ENCODE data around the gene PLK3. TPM values are rescaled to one million over a fixed set of nuclear protein-coding genes. Genes with fewer than 3 reads are reported as not detected.

The PLK3 gene
- total and polyA plus RNA-seq, 2 of the 4 experiments (the other 2 are of a cell fraction) = 15.8 to 51.6 TPM

DNA sequence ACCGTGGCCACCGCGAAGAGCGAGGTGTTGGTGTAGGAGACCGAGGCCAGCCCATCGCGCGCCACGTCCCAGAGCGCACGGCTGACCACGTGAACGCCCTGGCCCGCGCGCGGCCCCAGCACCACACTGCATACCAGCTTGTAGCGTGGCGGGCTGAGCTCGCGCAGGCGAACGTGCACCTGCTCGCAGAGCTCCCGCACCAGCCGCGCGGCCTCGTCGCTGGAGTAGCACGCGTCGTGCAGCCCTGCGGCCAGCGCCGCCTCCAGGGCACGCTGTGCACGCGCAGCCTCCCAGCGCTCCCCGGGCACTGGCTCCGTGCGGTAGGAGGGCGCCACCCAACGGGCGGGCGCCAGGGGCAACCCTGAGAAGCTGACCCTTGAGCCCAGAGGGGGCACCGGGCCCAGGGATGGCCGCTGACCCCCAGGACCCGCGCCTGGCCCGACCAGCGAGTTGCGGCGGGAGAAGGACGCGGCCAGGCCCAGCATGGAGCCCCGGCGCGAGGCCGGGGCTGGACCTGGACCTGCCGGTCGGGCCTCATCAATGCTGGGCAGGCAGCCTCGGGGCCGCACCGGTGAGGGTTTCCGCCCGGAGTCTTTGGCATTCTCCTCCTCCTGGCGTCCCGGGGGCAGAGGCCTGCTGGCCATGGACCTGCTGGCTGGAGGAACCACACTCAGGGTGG, 6.0 kb downstream of the PLK3 start:
- Histone ChIP-seq H3K4me3 (ENCODE audit: insufficient read depth, low read depth, low read length) (no peak overlapping the region), H3K79me1 (ENCODE audit: low read depth in 1 of 2, low read length in 2 of 2) (peaks cover 31 to 72% of the 10 kb centered on the region in 2 experiments), H3K9me1 (ENCODE audit: insufficient read depth, low read length) (peaks cover 33% of the 10 kb centered on the region), H3K36me3 (ENCODE audit: control insufficient read depth, insufficient read depth, low read length) (peaks cover 39% of the 10 kb centered on the region), H3K27me3 (ENCODE audit: control insufficient read depth, insufficient read depth, low read length) (no peaks in the 10 kb centered on the region), H3K56ac (ENCODE audit: extremely low read depth, insufficient read depth, low read length) (no peak overlapping the region), H3K23ac (ENCODE audit: low read depth, low read length) (peak overlapping the region; percentile 89; the same call in 1 of the 2 replicates), H2BK5ac (ENCODE audit: low read depth, low read length, poor library complexity, severe bottlenecking) (peak overlapping the region; percentile 99), H3K4me2 (ENCODE audit: low read depth, low read length) (no peak overlapping the region), H3K4me1 (ENCODE audit: control insufficient read depth, insufficient read depth, low read length) (peaks cover 50% of the 10 kb centered on the region), H4K5ac (ENCODE audit: low read depth, low read length) (peak overlapping the region; percentile 33), H2AK5ac (ENCODE audit: low read depth, low read length) (peak overlapping the region; percentile 97), H2BK15ac (ENCODE audit: low read depth, low read length) (peak overlapping the region; percentile 85), H4K20me1 (ENCODE audit: insufficient read depth, low read length) (peaks cover 25% of the 10 kb centered on the region), H3K18ac (ENCODE audit: low read depth, low read length) (peak overlapping the region; percentile 62; the same call in 1 of the 2 replicates), H3K14ac (replicated peaks; ENCODE audit: low read depth, low read length) (peak overlapping the region; percentile 92), H4K91ac (ENCODE audit: insufficient read depth, low read depth, low read length) (peak overlapping the region; percentile 97), H3K4ac (ENCODE audit: low read depth, low read length) (peak overlapping the region; percentile 88), H3K9me3 (ENCODE audit: control insufficient read depth, insufficient read depth, low read length) (no peaks in the 10 kb centered on the region), H2AK9ac (replicated peaks; ENCODE audit: low read depth, low read length, poor library complexity) (peak overlapping the region; percentile 94), H4K8ac (ENCODE audit: low read depth in 2 of 2, low read length in 2 of 2) (peak overlapping the region; percentile 92 to 94; a peak in 3 of 4 replicates), H3K9ac (ENCODE audit: low read depth, low read length) (0 out of 2 replicates have a peak overlapping the region, but pooled peaks have one; percentile 30), H2AFZ (replicated peaks; ENCODE audit: low read length, poor library complexity) (no peak overlapping the region), H3K27ac (ENCODE audit: insufficient read depth, low read length) (peak overlapping the region; percentile 86), H2BK20ac (ENCODE audit: low read depth, low read length) (peak overlapping the region; percentile 84), H2BK120ac (ENCODE audit: low read depth, low read length) (peak overlapping the region; percentile 89)
- in situ Hi-C loops (cut with MboI; ENCODE audit: low sequenced_read_pairs) = no loop called here
- DNase-seq = no peak
- ATAC-seq (ENCODE audit: low read depth) = no peak
- CTCF ChIA-PET = no interaction called here
- BruUV-seq (replicated peaks) = no TSS peak
- WGBS, 2 experiments (ENCODE audit: extremely low coverage in 2 of 2, insufficient read length in 1 of 2) = 92% methylated on average over 43 of the region's 70 CpGs; no CpG with 5 or more reads in 1 of the 2 experiments
- POLR2A ChIA-PET (ENCODE audit: unreplicated experiment) = interaction anchor here (3.7 kb wide), 1 partner anchor 12 kb away, joined by 30 read pairs; no protein-coding TSS in a partner anchor
- TF ChIP-seq CEBPB (IDR thresholded peaks at IDR 0.05; ENCODE audit: low read depth, low read length) (no peak), RFX5 (IDR thresholded peaks at IDR 0.05; ENCODE audit: low read depth, low read length) (no peak), SMC3 (IDR thresholded peaks at IDR 0.05; ENCODE audit: low read depth, low read length) (no peak), RCOR1 (IDR thresholded peaks at IDR 0.05; ENCODE audit: insufficient replicate concordance, low read length) (no peak), NFE2L2 (IDR thresholded peaks at IDR 0.05; ENCODE audit: low read depth, low read length) (no peak), MAZ (IDR thresholded peaks at IDR 0.05; ENCODE audit: borderline replicate concordance, low read depth, low read length) (no peak), FOS (IDR thresholded peaks at IDR 0.05; ENCODE audit: low read depth, low read length) (no peak), POLR2A (IDR thresholded peaks at IDR 0.05; ENCODE audit: low read depth, low read length) (no peak), CHD1 (IDR thresholded peaks at IDR 0.05; ENCODE audit: low read depth, low read length) (no peak), MAFK (IDR thresholded peaks at IDR 0.05; ENCODE audit: low read depth, low read length) (no peak)
- TF ChIP-seq, protein P1, sequence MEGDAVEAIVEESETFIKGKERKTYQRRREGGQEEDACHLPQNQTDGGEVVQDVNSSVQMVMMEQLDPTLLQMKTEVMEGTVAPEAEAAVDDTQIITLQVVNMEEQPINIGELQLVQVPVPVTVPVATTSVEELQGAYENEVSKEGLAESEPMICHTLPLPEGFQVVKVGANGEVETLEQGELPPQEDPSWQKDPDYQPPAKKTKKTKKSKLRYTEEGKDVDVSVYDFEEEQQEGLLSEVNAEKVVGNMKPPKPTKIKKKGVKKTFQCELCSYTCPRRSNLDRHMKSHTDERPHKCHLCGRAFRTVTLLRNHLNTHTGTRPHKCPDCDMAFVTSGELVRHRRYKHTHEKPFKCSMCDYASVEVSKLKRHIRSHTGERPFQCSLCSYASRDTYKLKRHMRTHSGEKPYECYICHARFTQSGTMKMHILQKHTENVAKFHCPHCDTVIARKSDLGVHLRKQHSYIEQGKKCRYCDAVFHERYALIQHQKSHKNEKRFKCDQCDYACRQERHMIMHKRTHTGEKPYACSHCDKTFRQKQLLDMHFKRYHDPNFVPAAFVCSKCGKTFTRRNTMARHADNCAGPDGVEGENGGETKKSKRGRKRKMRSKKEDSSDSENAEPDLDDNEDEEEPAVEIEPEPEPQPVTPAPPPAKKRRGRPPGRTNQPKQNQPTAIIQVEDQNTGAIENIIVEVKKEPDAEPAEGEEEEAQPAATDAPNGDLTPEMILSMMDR (conservative IDR thresholded peaks at IDR 0.05; ENCODE audit: low read depth, low read length) = no peak
- dilution Hi-C loops (cut with HindIII; ENCODE audit: low sequenced_read_pairs, unreplicated experiment) = no loop called here
- intact Hi-C loops (cut with micrococcal nuclease) = loop anchor here (5.0 to 10.0 kb wide), 2 partner anchors 74 to 499 kb away; partner anchors contain the start of gene RNU5D-1
